B cell (primary cell): Measurements from ENCODE around the gene MYCL. TPM values are rescaled to one million over a fixed set of nuclear protein-coding genes. Genes with fewer than 3 reads are reported as not detected.

Experiments
- ATAC-seq: fragments of 200-7000 bp; cut with Tn5 transposase; one replicate; pipeline ENCODE4 v1.10.0; 2021; ENCODE audit warnings: low read depth, mild to moderate bottlenecking, moderate number of reproducible peaks, moderate library complexity
- CTCF ChIA-PET: fragments of 350-600 bp; sonication (Branson Sonifier 250); formaldehyde crosslinking; loops from one replicate; lab custom pipeline; 2021; ENCODE audit warnings: antibody characterized with exemption, inconsistent platforms; lab: Charles Lee
- POLR2A ChIA-PET: fragments of 350-600 bp; sonication (Branson Sonifier 250); formaldehyde crosslinking; loops from one replicate; lab custom pipeline; 2021; ENCODE audit warnings: antibody characterized with exemption; lab: Charles Lee
- DNase-seq: peaks from one replicate; pipeline ENCODE4 v3.0.0; 2013
- H2AFZ ChIP-seq: 2 replicates; pipeline ENCODE4 v1.6.1; 2012; ENCODE audit warnings: mild to moderate bottlenecking, low read depth, low read length; ENCODE audit not compliant: insufficient read depth, poor library complexity, severe bottlenecking
- H3K27ac ChIP-seq, 2 donors: 1 replicate in 1 of 2; 2 replicates in 1 of 2; pipeline ENCODE4 v1.5.1; 2012 to 2013; ENCODE audit warnings: low read length in 2 of 2, mild to moderate bottlenecking in 2 of 2, moderate library complexity in 1 of 2
- H3K27me3 ChIP-seq, 4 experiments: fragments of 200-600 bp in 1 of 4; sonication (generic) in 1 of 4; replicated peaks in 1 of 4; 1 replicate in 2 of 4; 2 replicates in 2 of 4; pipeline versions ENCODE4 v1.6.1 to v1.7.0; 2013 to 2016; ENCODE audit warnings: low read length in 3 of 4, mild to moderate bottlenecking in 2 of 4, mixed read lengths in 1 of 4, moderate library complexity in 1 of 4; ENCODE audit not compliant: insufficient read depth in 4 of 4, control insufficient read depth in 3 of 4; ENCODE audit errors: control extremely low read depth in 1 of 4
- H3K36me3 ChIP-seq, 2 experiments: replicated peaks in 1 of 2; 1 replicate in 1 of 2; 2 replicates in 1 of 2; pipeline versions ENCODE4 v1.6.1 to v1.7.1; 2013; ENCODE audit warnings: low read length in 1 of 2; ENCODE audit not compliant: insufficient read depth in 2 of 2, control insufficient read depth in 1 of 2; ENCODE audit errors: control extremely low read depth in 1 of 2, extremely low read depth in 1 of 2
- H3K4me1 ChIP-seq, 2 donors: fragments of 200-600 bp in 1 of 2; sonication (generic) in 1 of 2; 1 replicate in 1 of 2; 2 replicates in 1 of 2; pipeline versions ENCODE4 v1.5.1 to v1.6.1; 2013 to 2017; ENCODE audit warnings: low read length in 2 of 2; ENCODE audit not compliant: control insufficient read depth in 2 of 2, insufficient read depth in 2 of 2
- H3K4me2 ChIP-seq: replicated peaks from 2 replicates; pipeline ENCODE3; 2012; ENCODE audit warnings: mild to moderate bottlenecking, low read depth, low read length; ENCODE audit not compliant: poor library complexity, severe bottlenecking
- H3K4me3 ChIP-seq, 5 experiments: fragments of 200-600 bp in 1 of 5; sonication (generic) in 1 of 5; 1 replicate in 3 of 5; 2 replicates in 2 of 5; pipeline versions ENCODE4 v1.5.1 to v1.7.0; 2011 to 2016; ENCODE audit warnings: low read length in 4 of 5, mild to moderate bottlenecking in 4 of 5, low read depth in 2 of 5, control low read depth in 1 of 5, moderate library complexity in 1 of 5; ENCODE audit not compliant: insufficient read depth in 1 of 5; ENCODE audit errors: control extremely low read depth in 1 of 5, extremely low read depth in 1 of 5
- H3K79me2 ChIP-seq: fragments of 200-600 bp; sonication (generic); one replicate; pipeline ENCODE4 v1.6.0; 2016; ENCODE audit warnings: low read length; ENCODE audit not compliant: control insufficient read depth, insufficient read depth
- H3K9ac ChIP-seq: fragments of 200-600 bp; sonication (generic); 2 replicates; pipeline ENCODE4 v1.6.1; 2017; ENCODE audit warnings: mild to moderate bottlenecking, low read length, moderate library complexity
- H3K9me3 ChIP-seq, 3 donors: one replicate each; pipeline versions ENCODE4 v1.6.1 to v1.7.1; 2013; ENCODE audit warnings: low read length in 2 of 3; ENCODE audit not compliant: control insufficient read depth in 2 of 3, insufficient read depth in 1 of 3; ENCODE audit errors: control extremely low read depth in 1 of 3
- H4K20me1 ChIP-seq: 2 replicates; pipeline ENCODE4 v1.6.0; 2012; ENCODE audit warnings: mild to moderate bottlenecking, low read length; ENCODE audit not compliant: insufficient read depth, control insufficient read depth, poor library complexity, severe bottlenecking
- H3K27ac Mint-ChIP-seq: one replicate; pipeline ENCODE4 v1.8.0; 2021; ENCODE audit warnings: mixed read lengths
- H3K27me3 Mint-ChIP-seq: one replicate; pipeline ENCODE4 v1.8.0; 2021; ENCODE audit warnings: mixed read lengths
- H3K4me1 Mint-ChIP-seq: one replicate; pipeline ENCODE4 v1.8.0; 2021; ENCODE audit warnings: mixed read lengths
- H3K4me3 Mint-ChIP-seq: one replicate; pipeline ENCODE4 v1.8.0; 2021; ENCODE audit warnings: mixed read lengths
- H3K9me3 Mint-ChIP-seq: one replicate; pipeline ENCODE4 v1.8.0; 2022; ENCODE audit warnings: mixed read lengths; ENCODE audit not compliant: insufficient read depth
- EZH2 ChIP-seq: IDR thresholded peaks from 2 replicates; pipeline ENCODE4 v1.6.1; 2012; ENCODE audit warnings: borderline replicate concordance, low read depth, mild to moderate bottlenecking, moderate library complexity, low read length; ENCODE audit not compliant: insufficient read depth, poor library complexity, severe bottlenecking
- WGBS: methylation state at CpG from one replicate; pipeline ENCODE4 v1.1.5; 2013; ENCODE audit warnings: missing lambda C conversion rate; ENCODE audit not compliant: insufficient coverage; 5-methylcytosine and 5-hydroxymethylcytosine counted together
- intact Hi-C: fragments of 100-400 bp; cut with micrococcal nuclease; formaldehyde crosslinking; loops from one replicate; pipeline ENCODE4 v1.10.0; 2022
- polyA plus RNA-seq: library from polyadenylated mRNA; depleted of rRNA; stranded (reverse); fragments of >200 nt; gene quantifications from 2 replicates; pipeline ENCODE4 v1.2.3, GENCODE V29; 2012
- total RNA-seq, 2 donors: library from RNA; stranded (reverse); fragments of 120-200 nt in 1 of 2; gene quantifications; 1 replicate in 1 of 2; 2 replicates in 1 of 2; pipeline versions ENCODE4 v1.2.3 to v1.2.4, GENCODE V29; 2013 to 2022
- TF ChIP-seq, protein P1 (sequence below): fragments of 200-600 bp; IDR thresholded peaks from one replicate; pipeline ENCODE4 v1.8.0; 2022; ENCODE audit warnings: antibody characterized with exemption, mild to moderate bottlenecking

MYCL gene
- total and polyA plus RNA-seq, 2 donors (not counting 1 experiment from before 2014, with no cell fraction given): 0.03 to 0.62 TPM

DNA sequence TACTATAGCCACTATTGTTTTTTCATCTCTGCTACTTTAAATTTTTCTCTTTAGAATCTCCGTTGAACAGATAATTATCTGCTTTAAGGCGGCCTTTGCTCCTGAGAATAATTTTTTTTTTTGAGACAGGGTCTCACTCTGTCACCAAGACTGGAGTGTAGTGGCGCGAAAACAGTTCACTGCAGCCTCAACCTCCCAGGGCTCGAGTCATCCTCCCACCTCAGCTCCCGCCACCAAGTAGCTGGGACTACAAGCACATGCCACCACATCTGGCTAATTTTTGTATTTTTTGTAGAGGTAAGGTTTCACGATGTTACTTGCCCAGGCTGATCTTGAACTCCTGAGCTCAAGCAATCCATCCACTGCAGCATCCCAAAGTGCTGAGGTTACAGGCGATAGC is 47.0 kb downstream of the MYCL start:
- TF ChIP-seq, protein P1, sequence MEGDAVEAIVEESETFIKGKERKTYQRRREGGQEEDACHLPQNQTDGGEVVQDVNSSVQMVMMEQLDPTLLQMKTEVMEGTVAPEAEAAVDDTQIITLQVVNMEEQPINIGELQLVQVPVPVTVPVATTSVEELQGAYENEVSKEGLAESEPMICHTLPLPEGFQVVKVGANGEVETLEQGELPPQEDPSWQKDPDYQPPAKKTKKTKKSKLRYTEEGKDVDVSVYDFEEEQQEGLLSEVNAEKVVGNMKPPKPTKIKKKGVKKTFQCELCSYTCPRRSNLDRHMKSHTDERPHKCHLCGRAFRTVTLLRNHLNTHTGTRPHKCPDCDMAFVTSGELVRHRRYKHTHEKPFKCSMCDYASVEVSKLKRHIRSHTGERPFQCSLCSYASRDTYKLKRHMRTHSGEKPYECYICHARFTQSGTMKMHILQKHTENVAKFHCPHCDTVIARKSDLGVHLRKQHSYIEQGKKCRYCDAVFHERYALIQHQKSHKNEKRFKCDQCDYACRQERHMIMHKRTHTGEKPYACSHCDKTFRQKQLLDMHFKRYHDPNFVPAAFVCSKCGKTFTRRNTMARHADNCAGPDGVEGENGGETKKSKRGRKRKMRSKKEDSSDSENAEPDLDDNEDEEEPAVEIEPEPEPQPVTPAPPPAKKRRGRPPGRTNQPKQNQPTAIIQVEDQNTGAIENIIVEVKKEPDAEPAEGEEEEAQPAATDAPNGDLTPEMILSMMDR: no peak
- TF ChIP-seq EZH2: no peak

GRCh38 chr1:39854314-39854713 is 47.4 kb downstream of the MYCL start:
- Mint-ChIP-seq H3K4me3 (no peak overlapping the region), H3K27me3 (no peaks in the 10 kb centered on the region), H3K4me1 (no peaks in the 10 kb centered on the region), H3K9me3 (no peaks in the 10 kb centered on the region), H3K27ac (no peak overlapping the region)
- H3K36me3 ChIP-seq: peaks cover 0 to 27% of the 10 kb centered on the region in 2 experiments
- H3K4me3 ChIP-seq: no peak overlapping the region
- intact Hi-C loops: no loop called here
- peaks cover 17% of the 10 kb centered on the region for H3K79me2 ChIP-seq
- ATAC-seq: no peak
- peaks cover 13% of the 10 kb centered on the region for H4K20me1 ChIP-seq
- no peak overlapping the region for H2AFZ ChIP-seq
- H3K9me3 ChIP-seq: no peaks in the 10 kb centered on the region
- TF ChIP-seq EZH2: no peak
- TF ChIP-seq, protein P1: no peak
- DNase-seq: no peak
- no peaks in the 10 kb centered on the region for H3K4me1 ChIP-seq
- ChIA-PET CTCF (interaction anchor here (1.4 kb wide), 1 partner anchor 26 kb away, joined by 4 read pairs; no protein-coding TSS in a partner anchor), POLR2A (no interaction called here)
- H3K9ac ChIP-seq: no peak overlapping the region
- H3K27ac ChIP-seq: no peak overlapping the region
- H3K4me2 ChIP-seq: no peak overlapping the region
- H3K27me3 ChIP-seq: no peaks in the 10 kb centered on the region

More for the DNA sequence above, 47.0 kb downstream of the MYCL start:
- H3K79me2 ChIP-seq: peaks cover 20% of the 10 kb centered on the region
- Mint-ChIP-seq H3K9me3 (no peaks in the 10 kb centered on the region), H3K27me3 (no peaks in the 10 kb centered on the region), H3K27ac (no peak overlapping the region), H3K4me3 (no peak overlapping the region), H3K4me1 (no peaks in the 10 kb centered on the region)
- no peak overlapping the region for H2AFZ ChIP-seq
- POLR2A ChIA-PET: no interaction called here
- no peak overlapping the region for H3K4me2 ChIP-seq
- peaks cover 0 to 27% of the 10 kb centered on the region in 2 experiments for H3K36me3 ChIP-seq
- H3K9me3 ChIP-seq: no peaks in the 10 kb centered on the region
- no peak overlapping the region for H3K27ac ChIP-seq
- WGBS: 100% methylated on average over 2 of the region's 8 CpGs
- H3K27me3 ChIP-seq: no peaks in the 10 kb centered on the region
- no peak for ATAC-seq
- CTCF ChIA-PET: interaction anchor here (1.4 kb wide), 1 partner anchor 25 kb away, joined by 4 read pairs; no protein-coding TSS in a partner anchor
- no peak overlapping the region for H3K9ac ChIP-seq
- H4K20me1 ChIP-seq: peaks cover 13% of the 10 kb centered on the region
- no peaks in the 10 kb centered on the region for H3K4me1 ChIP-seq
- no peak overlapping the region for H3K4me3 ChIP-seq
- no peak for DNase-seq
- intact Hi-C loops: no loop called here
